Caco-2 (cell line): ENCODE data around the gene LEFTY2. TPM values are rescaled to one million over a fixed set of nuclear protein-coding genes. Genes with fewer than 3 reads are reported as not detected.

Experiments
- BruUV-seq: library from RNA; stranded (reverse); fragments of 400-500 nt; replicated peaks from 2 replicates; lab custom pipeline; 2021; lab: Mats Ljungman, UMichigan
- CTCF ChIA-PET: fragments of 300-600 bp; sonication (Branson Sonifier 250); formaldehyde crosslinking; loops from one replicate; lab custom pipeline; 2022; ENCODE audit warnings: antibody characterized with exemption; lab: Charles Lee
- POLR2A ChIA-PET: fragments of 300-600 bp; sonication (Branson Sonifier 250); formaldehyde crosslinking; loops from one replicate; lab custom pipeline; 2022; ENCODE audit warnings: antibody characterized with exemption; lab: Charles Lee
- DNase-seq, 2 experiments: peaks; one replicate each; pipeline versions ENCODE4 v3.0.0 to v3.0.0-alpha.2; 2020 to 2022
- H3K27me3 ChIP-seq: replicated peaks from 2 replicates; pipeline ENCODE4 v1.6.0; 2011; ENCODE audit warnings: low read length; ENCODE audit not compliant: control insufficient read depth, insufficient read depth
- H3K36me3 ChIP-seq: 2 replicates; pipeline ENCODE4 v1.5.1; 2011; ENCODE audit warnings: low read length; ENCODE audit not compliant: control insufficient read depth, insufficient read depth
- H3K4me1 ChIP-seq: fragments of 250-450 bp; sonication (Bioruptor Pico); 2 replicates; pipeline ENCODE4 v1.5.1; 2020; ENCODE audit warnings: mild to moderate bottlenecking
- H3K4me3 ChIP-seq: 2 replicates; pipeline ENCODE4 v1.5.1; 2011; ENCODE audit warnings: low read depth, mild to moderate bottlenecking, control low read depth, low read length
- H3K9me3 ChIP-seq: fragments of 250-450 bp; sonication (Bioruptor Pico); 2 replicates; pipeline ENCODE4 v1.5.1; 2020; ENCODE audit warnings: mild to moderate bottlenecking, moderate library complexity
- H3K27ac Mint-ChIP-seq: one replicate; pipeline ENCODE4 v1.8.0; 2022; ENCODE audit warnings: mixed read lengths; ENCODE audit not compliant: unreplicated experiment
- H3K27me3 Mint-ChIP-seq: one replicate; pipeline ENCODE4 v1.8.0; 2022; ENCODE audit warnings: mixed read lengths; ENCODE audit not compliant: insufficient read depth, unreplicated experiment
- H3K36me3 Mint-ChIP-seq: one replicate; pipeline ENCODE4 v1.8.0; 2022; ENCODE audit warnings: mild to moderate bottlenecking, mixed read lengths; ENCODE audit not compliant: insufficient read depth, unreplicated experiment
- H3K4me1 Mint-ChIP-seq: one replicate; pipeline ENCODE4 v1.8.0; 2022; ENCODE audit warnings: low read depth, mixed read lengths; ENCODE audit not compliant: unreplicated experiment
- H3K4me3 Mint-ChIP-seq: one replicate; pipeline ENCODE4 v1.8.0; 2022; ENCODE audit warnings: mild to moderate bottlenecking, moderate library complexity, mixed read lengths; ENCODE audit not compliant: unreplicated experiment
- H3K9me3 Mint-ChIP-seq: one replicate; pipeline ENCODE4 v1.8.0; 2022; ENCODE audit warnings: mixed read lengths; ENCODE audit not compliant: unreplicated experiment
- intact Hi-C: fragments of 100-400 bp; cut with micrococcal nuclease; formaldehyde crosslinking; loops from one replicate; pipeline ENCODE4 v1.10.0; 2022; ENCODE audit not compliant: unreplicated experiment
- total RNA-seq: library from RNA; stranded (reverse); gene quantifications from 2 replicates; pipeline ENCODE4 v1.2.3, GENCODE V29; 2022
- TF ChIP-seq, protein P1 (sequence below), 2 experiments: fragments of 200-600 bp in 1 of 2; IDR thresholded peaks; 1 replicate in 1 of 2; 2 replicates in 1 of 2; pipeline versions ENCODE4 v1.5.1 to v1.8.0; 2011 to 2022; ENCODE audit warnings: antibody characterized with exemption in 1 of 2, control low read depth in 1 of 2, inconsistent platforms in 1 of 2, low read depth in 1 of 2, low read length in 1 of 2, mild to moderate bottlenecking in 1 of 2, moderate library complexity in 1 of 2; ENCODE audit not compliant: insufficient read depth in 1 of 2, severe bottlenecking in 1 of 2, unreplicated experiment in 1 of 2

LEFTY2 gene
- total RNA-seq, 1 experiment from 2014 or later, result not detected

GRCh38 chr1:225909477-225909876 lies 31.5 kb downstream of the LEFTY2 start:
- TF ChIP-seq, protein P1, sequence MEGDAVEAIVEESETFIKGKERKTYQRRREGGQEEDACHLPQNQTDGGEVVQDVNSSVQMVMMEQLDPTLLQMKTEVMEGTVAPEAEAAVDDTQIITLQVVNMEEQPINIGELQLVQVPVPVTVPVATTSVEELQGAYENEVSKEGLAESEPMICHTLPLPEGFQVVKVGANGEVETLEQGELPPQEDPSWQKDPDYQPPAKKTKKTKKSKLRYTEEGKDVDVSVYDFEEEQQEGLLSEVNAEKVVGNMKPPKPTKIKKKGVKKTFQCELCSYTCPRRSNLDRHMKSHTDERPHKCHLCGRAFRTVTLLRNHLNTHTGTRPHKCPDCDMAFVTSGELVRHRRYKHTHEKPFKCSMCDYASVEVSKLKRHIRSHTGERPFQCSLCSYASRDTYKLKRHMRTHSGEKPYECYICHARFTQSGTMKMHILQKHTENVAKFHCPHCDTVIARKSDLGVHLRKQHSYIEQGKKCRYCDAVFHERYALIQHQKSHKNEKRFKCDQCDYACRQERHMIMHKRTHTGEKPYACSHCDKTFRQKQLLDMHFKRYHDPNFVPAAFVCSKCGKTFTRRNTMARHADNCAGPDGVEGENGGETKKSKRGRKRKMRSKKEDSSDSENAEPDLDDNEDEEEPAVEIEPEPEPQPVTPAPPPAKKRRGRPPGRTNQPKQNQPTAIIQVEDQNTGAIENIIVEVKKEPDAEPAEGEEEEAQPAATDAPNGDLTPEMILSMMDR (IDR thresholded peaks at IDR 0.05; ENCODE audit: insufficient read depth in 1 of 2, low read depth in 1 of 2, low read length in 1 of 2, severe bottlenecking in 1 of 2, unreplicated experiment in 1 of 2), result no peak
- no TSS peak for BruUV-seq
- CTCF ChIA-PET, result no interaction called here
- Mint-ChIP-seq H3K27ac (no peak overlapping the region), H3K4me3 (no peak overlapping the region), H3K4me1 (peaks cover 5% of the 10 kb centered on the region), H3K27me3 (no peaks in the 10 kb centered on the region), H3K36me3 (no peaks in the 10 kb centered on the region), H3K9me3 (no peaks in the 10 kb centered on the region)
- Histone ChIP-seq H3K9me3 (no peaks in the 10 kb centered on the region), H3K36me3 (no peaks in the 10 kb centered on the region), H3K4me3 (no peak overlapping the region), H3K27me3 (no peaks in the 10 kb centered on the region), H3K4me1 (no peaks in the 10 kb centered on the region)
- no peak for DNase-seq
- intact Hi-C loops, result no loop called here
- POLR2A ChIA-PET, result no interaction called here

GRCh38 chr1:225908773-225909172 lies 32.2 kb downstream of the LEFTY2 start:
- H3K4me1 ChIP-seq, result no peaks in the 10 kb centered on the region
- H3K36me3 ChIP-seq, result no peaks in the 10 kb centered on the region
- no peaks in the 10 kb centered on the region for H3K36me3 Mint-ChIP-seq
- no TSS peak for BruUV-seq
- no peak overlapping the region for H3K4me3 Mint-ChIP-seq
- H3K27ac Mint-ChIP-seq, result no peak overlapping the region
- DNase-seq, result no peak
- no peak overlapping the region for H3K4me3 ChIP-seq
- ChIA-PET POLR2A (no interaction called here), CTCF (no interaction called here)
- peaks cover 5% of the 10 kb centered on the region for H3K4me1 Mint-ChIP-seq
- no peaks in the 10 kb centered on the region for H3K9me3 Mint-ChIP-seq
- no peaks in the 10 kb centered on the region for H3K9me3 ChIP-seq
- no peaks in the 10 kb centered on the region for H3K27me3 ChIP-seq
- intact Hi-C loops, result no loop called here
- TF ChIP-seq, protein P1 (IDR thresholded peaks at IDR 0.05; ENCODE audit: insufficient read depth in 1 of 2, low read depth in 1 of 2, low read length in 1 of 2, severe bottlenecking in 1 of 2, unreplicated experiment in 1 of 2), result no peak
- H3K27me3 Mint-ChIP-seq, result no peaks in the 10 kb centered on the region

GRCh38 chr1:225908013-225908640 lies 32.9 kb downstream of the LEFTY2 start:
- H3K27ac Mint-ChIP-seq, result no peak overlapping the region
- H3K9me3 ChIP-seq, result no peaks in the 10 kb centered on the region
- H3K4me1 Mint-ChIP-seq, result peaks cover 5% of the 10 kb centered on the region
- TF ChIP-seq, protein P1 (IDR thresholded peaks at IDR 0.05; ENCODE audit: insufficient read depth in 1 of 2, low read depth in 1 of 2, low read length in 1 of 2, severe bottlenecking in 1 of 2, unreplicated experiment in 1 of 2), result no peak
- no peaks in the 10 kb centered on the region for H3K4me1 ChIP-seq
- no peak overlapping the region for H3K4me3 Mint-ChIP-seq
- no peaks in the 10 kb centered on the region for H3K27me3 Mint-ChIP-seq
- BruUV-seq, result no TSS peak
- H3K36me3 ChIP-seq, result no peaks in the 10 kb centered on the region
- intact Hi-C loops, result no loop called here
- no peak for DNase-seq
- CTCF ChIA-PET, result no interaction called here
- no peaks in the 10 kb centered on the region for H3K27me3 ChIP-seq
- H3K36me3 Mint-ChIP-seq, result no peaks in the 10 kb centered on the region
- H3K9me3 Mint-ChIP-seq, result no peaks in the 10 kb centered on the region
- POLR2A ChIA-PET, result no interaction called here
- no peak overlapping the region for H3K4me3 ChIP-seq
